ENCODE measurements around the gene PARP8.

GRCh38 chr5:50832657-50833284 is 166.3 kb downstream of the PARP8 start:
- TF ChIP-seq EP300 (IDR thresholded peaks at IDR 0.05) (no peak), CTCF (IDR thresholded peaks at IDR 0.05) (no peak), POLR2AphosphoS5 (IDR thresholded peaks at IDR 0.05) (no peak)

Data from upper lobe of left lung (tissue), 4 donors.